Bronchial epithelial cell (primary cell): ENCODE data around the gene PACS1. TPM values are rescaled to one million over a fixed set of nuclear protein-coding genes. Genes with fewer than 3 reads are reported as not detected.
A peak's percentile ranks its signal among the peaks of the same experiment; 100 is the strongest.

Source experiments
- DNase-seq: peaks from one replicate; pipeline ENCODE4 v3.0.0-alpha.2; 2010; ENCODE audit warnings: low read depth
- FAIRE-seq: peaks from 2 replicates; lab custom pipeline; 2011; peaks lifted over from hg19 to GRCh38; lab: Jason Lieb, UNC
- H3K27me3 ChIP-seq: 2 replicates; pipeline ENCODE4 v1.5.1; 2011; ENCODE audit warnings: low read length; ENCODE audit not compliant: control insufficient read depth, insufficient read depth
- H3K36me3 ChIP-seq: 2 replicates; pipeline ENCODE4 v1.5.1; 2011; ENCODE audit warnings: low read length; ENCODE audit not compliant: control insufficient read depth, insufficient read depth
- H3K4me3 ChIP-seq: 2 replicates; pipeline ENCODE4 v1.5.1; 2011; ENCODE audit warnings: mild to moderate bottlenecking, low read depth, low read length, control low read depth
- total RNA-seq: library from RNA; depleted of rRNA; stranded (reverse); fragments of >200 nt; gene quantifications from 2 replicates; pipeline ENCODE4 v1.2.1, GENCODE V29; 2014
- TF ChIP-seq, protein P1 (sequence below): IDR thresholded peaks from 2 replicates; pipeline ENCODE4 v1.5.1; 2011; ENCODE audit warnings: mild to moderate bottlenecking, moderate library complexity, low read length, control low read depth, inconsistent platforms; ENCODE audit not compliant: insufficient read depth, severe bottlenecking

PACS1 gene
- total RNA-seq, 1 donor from 2014 or later, result 6.8 TPM

DNA sequence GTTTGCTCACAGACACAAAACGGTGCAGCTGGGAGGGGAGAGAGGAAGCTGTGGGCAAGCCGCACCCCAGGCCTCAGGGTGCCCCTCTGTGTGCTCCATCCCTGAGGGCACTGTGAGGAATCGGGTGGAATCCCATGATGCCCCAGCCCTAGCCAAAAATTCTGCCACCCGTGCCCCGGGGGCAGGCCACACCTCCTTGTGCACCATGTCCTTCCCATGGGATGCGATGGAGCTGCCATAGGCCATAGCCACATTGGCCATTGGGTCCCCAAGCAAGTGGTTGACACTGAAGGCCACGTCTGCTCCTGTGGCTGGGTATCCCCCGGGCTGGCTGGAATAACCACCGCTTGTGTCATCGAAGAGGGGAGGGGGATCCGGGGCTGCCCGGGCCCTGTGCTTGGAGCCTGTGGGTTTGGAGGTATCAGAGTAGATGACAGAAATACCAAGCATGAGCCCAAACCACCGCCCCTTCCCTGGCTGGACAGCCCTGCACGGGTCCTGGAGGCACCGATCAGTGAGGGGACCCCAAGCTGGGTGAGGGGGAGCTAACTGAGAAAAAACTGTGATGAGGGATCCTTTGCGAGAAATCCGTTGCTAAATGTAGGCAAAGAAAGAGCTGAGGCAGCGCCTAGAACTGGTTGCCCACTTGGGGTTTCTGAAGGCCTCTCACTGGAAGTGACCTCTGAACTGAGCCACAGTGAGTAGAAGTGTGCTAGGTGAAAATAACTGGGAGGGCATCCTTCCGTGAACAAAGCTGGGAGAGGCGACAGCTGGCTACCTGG lies 218.0 kb downstream of the PACS1 start:
- FAIRE-seq, result no peak
- no peak for DNase-seq
- Histone ChIP-seq H3K36me3 (peaks cover 16% of the 10 kb centered on the region), H3K4me3 (peak overlapping the region; percentile 66), H3K27me3 (peaks cover 9% of the 10 kb centered on the region)
- TF ChIP-seq, protein P1, sequence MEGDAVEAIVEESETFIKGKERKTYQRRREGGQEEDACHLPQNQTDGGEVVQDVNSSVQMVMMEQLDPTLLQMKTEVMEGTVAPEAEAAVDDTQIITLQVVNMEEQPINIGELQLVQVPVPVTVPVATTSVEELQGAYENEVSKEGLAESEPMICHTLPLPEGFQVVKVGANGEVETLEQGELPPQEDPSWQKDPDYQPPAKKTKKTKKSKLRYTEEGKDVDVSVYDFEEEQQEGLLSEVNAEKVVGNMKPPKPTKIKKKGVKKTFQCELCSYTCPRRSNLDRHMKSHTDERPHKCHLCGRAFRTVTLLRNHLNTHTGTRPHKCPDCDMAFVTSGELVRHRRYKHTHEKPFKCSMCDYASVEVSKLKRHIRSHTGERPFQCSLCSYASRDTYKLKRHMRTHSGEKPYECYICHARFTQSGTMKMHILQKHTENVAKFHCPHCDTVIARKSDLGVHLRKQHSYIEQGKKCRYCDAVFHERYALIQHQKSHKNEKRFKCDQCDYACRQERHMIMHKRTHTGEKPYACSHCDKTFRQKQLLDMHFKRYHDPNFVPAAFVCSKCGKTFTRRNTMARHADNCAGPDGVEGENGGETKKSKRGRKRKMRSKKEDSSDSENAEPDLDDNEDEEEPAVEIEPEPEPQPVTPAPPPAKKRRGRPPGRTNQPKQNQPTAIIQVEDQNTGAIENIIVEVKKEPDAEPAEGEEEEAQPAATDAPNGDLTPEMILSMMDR, result no peak

DNA sequence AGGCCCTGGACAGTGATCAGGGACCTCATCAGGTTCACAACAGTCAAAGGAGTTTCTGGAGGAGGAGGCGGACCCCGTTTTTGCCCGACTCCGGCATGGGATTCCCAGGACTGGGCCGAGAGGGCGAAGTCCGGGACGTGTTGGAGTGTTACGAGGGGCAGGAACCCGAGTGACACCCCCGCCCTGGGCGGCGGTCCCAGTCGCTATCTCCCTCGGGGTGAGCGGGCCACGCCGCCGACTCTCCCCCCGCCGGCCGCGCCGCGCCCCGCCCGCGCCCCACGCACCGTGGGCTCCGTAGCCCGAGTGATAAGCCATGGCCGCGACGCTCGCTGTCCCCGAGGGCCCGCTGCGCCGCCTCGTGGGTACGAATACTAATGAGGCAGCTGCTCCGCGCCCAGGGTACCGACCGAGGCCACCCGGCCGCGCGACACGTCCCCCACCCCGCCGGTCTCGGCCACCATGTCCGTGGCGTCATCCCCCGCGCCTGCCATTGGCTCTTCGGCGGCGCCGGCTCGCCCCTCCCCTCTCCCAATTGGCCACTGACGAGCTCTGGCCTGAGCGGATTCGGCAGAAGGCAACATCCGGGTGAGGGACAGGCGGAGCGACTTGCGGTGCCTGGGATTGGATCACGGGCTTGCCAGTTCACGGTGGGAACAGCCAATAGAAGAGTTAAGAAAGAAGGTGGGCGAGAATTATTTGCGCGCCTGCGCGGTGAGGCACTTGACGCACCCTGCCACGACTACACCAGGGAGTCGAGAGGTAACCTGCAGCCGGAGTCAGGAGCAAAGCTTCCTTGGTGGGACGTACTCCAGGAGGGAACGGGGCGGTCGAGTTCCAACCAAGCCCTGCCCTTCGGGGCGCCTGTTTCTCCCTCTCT lies 218.8 kb downstream of the PACS1 start, which contains the start of gene YIF1A:
YIF1A (minus strand) TSS at position 473 of the 877 bp plus-strand sequence; CDS start at position 315, 158 bp downstream.
- TF ChIP-seq, protein P1, result no peak
- FAIRE-seq, result peak; percentile 97

DNA sequence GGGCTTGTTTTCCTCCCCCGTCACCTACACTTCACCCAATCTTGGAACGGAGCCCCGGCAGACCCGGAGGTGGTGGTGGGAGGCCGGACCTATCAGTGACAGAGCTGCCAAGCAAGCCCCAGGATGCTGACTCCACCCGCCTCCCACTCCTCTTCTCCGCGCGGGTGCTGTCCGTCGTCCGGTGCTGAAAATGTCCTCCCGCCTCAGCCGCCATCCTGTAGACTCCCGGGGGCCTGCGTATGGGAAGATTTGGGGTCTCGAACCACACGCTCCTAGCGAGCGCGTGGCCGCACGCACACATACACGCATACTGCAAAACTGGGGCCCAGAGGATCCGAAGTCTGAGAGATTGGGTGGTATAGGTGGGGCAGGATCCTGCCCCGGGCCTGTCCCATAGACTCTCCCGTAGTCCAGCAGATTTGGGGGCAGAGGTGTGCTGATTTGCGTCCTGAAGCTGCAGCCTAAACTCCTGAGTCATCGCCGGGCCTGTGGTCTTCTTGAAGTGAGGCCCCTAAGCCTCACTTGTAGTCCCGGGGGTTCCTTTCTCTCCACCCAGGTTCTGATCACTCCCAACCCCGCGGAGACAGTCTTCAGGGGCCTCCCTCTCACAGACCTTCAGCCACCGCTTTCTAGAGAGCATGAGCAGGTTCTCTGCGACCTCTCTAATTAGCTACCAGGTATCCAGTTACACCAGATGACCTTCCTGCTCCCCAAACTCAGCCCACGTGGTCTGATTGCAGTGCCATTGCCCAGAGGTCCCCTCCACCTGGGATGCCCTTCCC lies 219.7 kb downstream of the PACS1 start:
- DNase-seq (no peak), FAIRE-seq (no peak)
- peak overlapping the region; percentile 66 for H3K4me3 ChIP-seq
- H3K27me3 ChIP-seq, result peaks cover 9% of the 10 kb centered on the region
- peaks cover 13% of the 10 kb centered on the region for H3K36me3 ChIP-seq
- TF ChIP-seq, protein P1, result no peak

More for the DNA sequence above, 218.8 kb downstream of the PACS1 start, which contains the start of gene YIF1A:
- Histone ChIP-seq H3K36me3 (peaks cover 16% of the 10 kb centered on the region), H3K27me3 (peaks cover 9% of the 10 kb centered on the region), H3K4me3 (peak within 1 kb of the TSS; percentile 66)
- DNase-seq, result peak; percentile 99

DNA sequence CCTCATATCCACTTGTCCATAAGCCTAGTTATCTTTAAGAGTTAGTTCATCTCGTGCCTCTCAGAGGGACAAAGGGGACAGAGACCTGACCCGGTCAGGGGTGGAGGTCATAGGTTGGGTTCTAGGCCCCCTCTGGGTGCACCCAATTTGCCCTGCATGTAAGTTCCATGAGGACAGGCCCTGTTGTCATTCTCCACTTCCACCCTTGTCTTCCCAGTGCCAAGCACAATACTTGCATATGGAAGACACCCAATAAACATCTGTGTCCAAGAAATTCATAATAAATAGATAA lies 220.2 kb downstream of the PACS1 start:
- no peak for DNase-seq
- no peak overlapping the region for H3K4me3 ChIP-seq

DNA sequence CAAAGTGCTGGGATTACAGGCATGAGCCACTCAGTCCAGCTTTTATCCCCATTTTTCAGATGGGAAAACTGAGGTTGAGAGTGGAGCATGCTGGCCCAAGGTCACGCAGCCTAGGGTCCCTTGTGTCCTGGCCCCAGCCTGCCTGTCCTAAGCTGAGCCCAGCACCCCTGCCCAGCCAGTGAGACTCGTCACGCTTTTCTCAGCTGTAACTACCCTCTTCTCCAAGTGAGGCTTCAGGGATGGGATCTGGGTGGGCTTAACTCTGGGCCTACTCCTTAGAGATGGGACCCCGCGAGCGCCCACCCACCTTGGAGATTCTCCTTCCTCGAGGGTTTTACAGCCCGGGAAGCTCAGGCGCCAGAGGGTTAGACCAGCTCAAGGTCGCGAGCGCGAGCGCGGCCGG lies 221.2 kb downstream of the PACS1 start:
- no peak for FAIRE-seq
- no peak overlapping the region for H3K4me3 ChIP-seq
- DNase-seq, result no peak
- TF ChIP-seq, protein P1, result no peak
- peaks cover 9% of the 10 kb centered on the region for H3K27me3 ChIP-seq
- peaks cover 4% of the 10 kb centered on the region for H3K36me3 ChIP-seq

More for the DNA sequence above, 220.2 kb downstream of the PACS1 start:
- Histone ChIP-seq H3K36me3 (peaks cover 8% of the 10 kb centered on the region), H3K27me3 (peaks cover 9% of the 10 kb centered on the region)
- no peak for FAIRE-seq
- TF ChIP-seq, protein P1, result no peak
